Right lobe of liver (tissue), 6 donors: Measurements from ENCODE around the gene IL3. TPM values are rescaled to one million over a fixed set of nuclear protein-coding genes. Genes with fewer than 3 reads are reported as not detected.

Experiments used
- ATAC-seq, 4 donors: fragments of 200-7000 bp; cut with Tn5 transposase; one replicate each; pipeline ENCODE4 v1.9.1; 2020; ENCODE audit warnings: mild to moderate bottlenecking in 4 of 4, moderate library complexity in 4 of 4
- DNase-seq, 3 donors: peaks; one replicate each; pipeline ENCODE4 v3.0.0-alpha.2; 2020
- H3K27ac ChIP-seq, 3 donors: fragments of 200-600 bp; one replicate each; pipeline ENCODE4 v1.8.0; 2022
- H3K27me3 ChIP-seq, 2 donors: fragments of 200-600 bp; one replicate each; pipeline ENCODE4 v1.8.0; 2022
- H3K36me3 ChIP-seq, 4 donors: fragments of 200-600 bp; sonication (generic) in 1 of 4; one replicate each; pipeline versions ENCODE4 v1.5.1 to v1.8.0; 2017 to 2022; ENCODE audit warnings: control low read depth in 1 of 4
- H3K4me1 ChIP-seq, 4 donors: fragments of 200-600 bp; sonication (generic) in 1 of 4; one replicate each; pipeline versions ENCODE4 v1.5.1 to v1.8.0; 2017 to 2022; ENCODE audit warnings: control low read depth in 1 of 4
- H3K4me3 ChIP-seq, 3 donors: fragments of 200-600 bp; one replicate each; pipeline ENCODE4 v1.8.0; 2022
- H3K9me3 ChIP-seq, 4 donors: fragments of 200-600 bp; sonication (generic) in 1 of 4; one replicate each; pipeline versions ENCODE4 v1.5.1 to v1.8.0; 2017 to 2022; ENCODE audit warnings: control low read depth in 1 of 4
- POLR2A ChIP-seq: fragments of 450-650 bp; IDR thresholded peaks from one replicate; pipeline ENCODE4 v1.6.1; 2017; ENCODE audit warnings: antibody characterized with exemption, mild to moderate bottlenecking
- WGBS: methylation state at CpG from one replicate; pipeline ENCODE4 v1.1.6; 2018; ENCODE audit warnings: low coverage, low lambda C conversion rate; ENCODE audit not compliant: insufficient coverage; ENCODE audit errors: missing lambda C conversion rate; 5-methylcytosine and 5-hydroxymethylcytosine counted together
- intact Hi-C, 2 donors: fragments of 100-400 bp; cut with DNase I; formaldehyde crosslinking; loops; one replicate each; pipeline versions ENCODE4 v1.11.2 to v1.14.1; 2022
- total RNA-seq, 6 experiments: library from RNA; depleted of rRNA in 2 of 6; stranded (reverse); fragments of >200 nt in 2 of 6; fragmentation: NEBNext Ultra II Directional in 3 of 6; extraction: Animal tissue kit (Norgen Biotek cat#: 25700) in 3 of 6; gene quantifications; one replicate each; pipeline versions ENCODE4 v1.1.0 to v1.2.4, GENCODE V29; 2016 to 2023
- TF ChIP-seq, protein P1 (sequence below), 4 donors: fragments of 200-600 bp in 3 of 4; fragments of 450-650 bp in 1 of 4; IDR thresholded peaks; one replicate each; pipeline versions ENCODE4 v1.5.1 to v1.8.0; 2016 to 2022; ENCODE audit warnings: antibody characterized with exemption in 4 of 4, mild to moderate bottlenecking in 2 of 4
- donor health status: DM: no; HTN: yes; CAD: no.
- donor health status: DM: no; HTN: no; CAD: no.
- donor health status: DM: no; HTN: no; CAD: no.
- donor health status: DM: no; HTN: yes; CAD: no.
- donor health status: DM: no; HTN: yes; CAD: no.

IL3 gene
- total RNA-seq, 6 experiments from 2014 or later = not detected

DNA sequence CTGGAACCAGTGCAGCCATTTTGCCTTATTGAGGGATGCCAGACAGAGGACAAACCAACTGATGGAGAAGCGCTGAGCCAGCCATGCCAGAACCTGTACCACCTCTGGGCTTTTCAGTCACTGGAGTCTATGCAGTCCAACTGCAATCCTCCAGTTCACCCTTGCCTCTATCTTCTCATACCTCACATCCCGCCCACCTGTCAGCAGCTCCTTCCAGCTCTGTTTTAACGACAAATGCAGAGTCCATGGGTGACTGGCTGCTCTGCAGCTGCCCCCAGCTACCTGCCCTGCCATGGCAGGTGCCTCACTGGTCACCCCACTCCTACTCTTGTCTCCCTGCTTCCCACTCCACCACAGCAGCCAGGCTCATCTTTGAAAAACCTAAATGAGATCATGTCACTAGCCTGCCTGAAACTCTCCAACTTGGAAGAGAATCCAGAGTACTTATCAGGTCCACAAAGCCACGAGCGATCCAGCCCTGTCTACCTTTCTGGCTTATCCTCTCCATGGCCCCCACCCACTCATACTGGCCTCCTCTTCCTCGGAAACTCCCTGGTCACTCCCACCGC is 35.0 kb upstream of the IL3 start:
- intact Hi-C loops = no loop called here
- no peak for ATAC-seq
- Histone ChIP-seq H3K4me3 (no peak overlapping the region), H3K9me3 (no peaks in the 10 kb centered on the region), H3K27ac (no peak overlapping the region), H3K27me3 (no peaks in the 10 kb centered on the region), H3K4me1 (no peaks in the 10 kb centered on the region), H3K36me3 (no peaks in the 10 kb centered on the region)
- TF ChIP-seq, protein P1, sequence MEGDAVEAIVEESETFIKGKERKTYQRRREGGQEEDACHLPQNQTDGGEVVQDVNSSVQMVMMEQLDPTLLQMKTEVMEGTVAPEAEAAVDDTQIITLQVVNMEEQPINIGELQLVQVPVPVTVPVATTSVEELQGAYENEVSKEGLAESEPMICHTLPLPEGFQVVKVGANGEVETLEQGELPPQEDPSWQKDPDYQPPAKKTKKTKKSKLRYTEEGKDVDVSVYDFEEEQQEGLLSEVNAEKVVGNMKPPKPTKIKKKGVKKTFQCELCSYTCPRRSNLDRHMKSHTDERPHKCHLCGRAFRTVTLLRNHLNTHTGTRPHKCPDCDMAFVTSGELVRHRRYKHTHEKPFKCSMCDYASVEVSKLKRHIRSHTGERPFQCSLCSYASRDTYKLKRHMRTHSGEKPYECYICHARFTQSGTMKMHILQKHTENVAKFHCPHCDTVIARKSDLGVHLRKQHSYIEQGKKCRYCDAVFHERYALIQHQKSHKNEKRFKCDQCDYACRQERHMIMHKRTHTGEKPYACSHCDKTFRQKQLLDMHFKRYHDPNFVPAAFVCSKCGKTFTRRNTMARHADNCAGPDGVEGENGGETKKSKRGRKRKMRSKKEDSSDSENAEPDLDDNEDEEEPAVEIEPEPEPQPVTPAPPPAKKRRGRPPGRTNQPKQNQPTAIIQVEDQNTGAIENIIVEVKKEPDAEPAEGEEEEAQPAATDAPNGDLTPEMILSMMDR (IDR thresholded peaks at IDR 0.05) = no peak
- no peak for TF ChIP-seq POLR2A
- no peak for DNase-seq
- WGBS = 20% methylated on average over 1 of the region's 7 CpGs

DNA sequence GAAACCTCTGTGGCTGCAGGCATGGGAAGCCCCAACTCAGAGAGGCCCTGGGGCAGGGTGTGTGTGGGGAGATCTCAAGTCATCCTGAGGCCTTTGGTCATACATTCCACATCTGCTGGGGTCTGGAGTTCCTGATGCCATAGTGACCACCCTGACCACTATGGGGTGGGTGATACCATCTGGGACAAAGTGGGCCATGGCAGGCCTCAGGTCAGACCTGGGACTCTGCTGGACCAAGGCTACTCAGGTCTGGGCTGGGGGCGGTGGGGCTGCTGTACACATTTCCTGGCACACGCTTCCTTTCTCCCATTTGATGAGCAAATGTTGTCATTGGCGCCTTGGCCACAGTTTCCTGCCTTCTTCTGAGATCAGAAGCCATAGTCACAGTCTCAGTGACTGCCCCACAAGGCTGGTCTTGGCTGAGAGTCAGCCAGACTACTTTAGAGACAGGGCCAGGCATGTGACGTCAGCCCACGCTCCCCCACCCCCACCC is 33.9 kb upstream of the IL3 start:
- peak in 1 of 3 donors; percentile 19 for DNase-seq

DNA sequence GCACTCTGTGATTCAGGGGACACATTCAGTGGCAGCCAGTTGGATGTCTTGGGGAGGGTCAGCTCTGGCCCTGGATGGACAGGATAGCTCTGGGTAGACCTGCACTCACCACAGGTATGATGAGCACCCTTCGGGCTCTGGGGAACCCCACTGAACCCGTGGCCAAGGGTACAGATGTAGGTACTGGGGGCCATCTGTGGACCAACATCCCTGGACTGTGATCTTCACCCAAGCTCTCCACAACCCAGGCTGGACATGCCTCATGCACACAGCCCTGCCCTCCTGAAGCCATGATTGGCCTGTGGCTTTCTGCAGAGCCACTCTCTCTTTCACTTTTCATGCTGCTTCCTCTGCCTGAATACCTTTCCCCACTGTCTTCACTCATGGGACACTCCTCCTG is 33.4 kb upstream of the IL3 start:
- ATAC-seq = peak in 1 of 4 donors; percentile 23

More for the DNA sequence above, 33.9 kb upstream of the IL3 start:
- H3K36me3 ChIP-seq = no peaks in the 10 kb centered on the region
- peak in 1 of 4 donors; percentile 13 for ATAC-seq
- H3K9me3 ChIP-seq = no peaks in the 10 kb centered on the region
- TF ChIP-seq POLR2A = no peak
- TF ChIP-seq, protein P1 (IDR thresholded peaks at IDR 0.05) = no peak
- no peak overlapping the region for H3K27ac ChIP-seq
- H3K4me3 ChIP-seq = no peak overlapping the region
- no peaks in the 10 kb centered on the region for H3K27me3 ChIP-seq
- intact Hi-C loops = no loop called here
- no peaks in the 10 kb centered on the region for H3K4me1 ChIP-seq
- WGBS = 60% methylated on average over 1 of the region's 5 CpGs

DNA sequence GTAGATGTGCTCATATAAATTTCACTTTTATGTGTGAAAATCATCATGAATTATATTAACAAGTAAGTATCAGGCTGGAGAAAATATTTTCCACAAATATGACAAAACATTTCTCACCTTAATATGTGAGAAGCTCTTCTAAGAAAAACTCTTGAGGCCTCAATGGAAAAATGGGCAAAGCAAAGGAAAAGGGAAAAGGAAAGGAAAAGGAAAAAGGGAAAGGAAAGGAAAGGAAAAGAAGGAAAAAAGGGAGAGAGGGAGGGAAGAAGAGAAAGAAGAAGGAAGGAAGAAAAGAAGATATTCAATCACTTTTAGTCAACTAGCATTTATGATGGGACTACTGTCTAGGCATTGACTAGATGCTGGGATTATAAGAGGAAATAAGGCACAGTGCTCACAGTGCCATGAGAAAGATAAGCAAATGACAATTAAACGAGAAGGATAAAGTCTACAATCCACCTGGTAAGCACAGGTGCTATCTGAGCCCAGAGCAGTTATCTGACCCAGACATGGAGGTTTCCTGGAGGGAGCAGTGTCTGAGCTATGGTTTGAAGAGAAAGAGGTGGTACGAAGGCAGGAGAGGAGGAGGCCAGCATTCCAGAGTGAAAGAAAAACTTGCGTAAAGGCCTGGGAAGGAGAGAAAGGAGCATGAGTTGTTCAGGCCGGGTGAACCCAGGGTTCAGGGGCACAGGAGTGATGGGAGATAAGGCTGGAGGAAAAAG is 30.7 kb upstream of the IL3 start:
- no peaks in the 10 kb centered on the region for H3K4me1 ChIP-seq
- ATAC-seq = no peak
- no peak overlapping the region for H3K4me3 ChIP-seq
- H3K27ac ChIP-seq = no peak overlapping the region
- peak in 1 of 3 donors; percentile 14 for DNase-seq
- intact Hi-C loops = no loop called here
- H3K9me3 ChIP-seq = peaks cover 0 to 8% (median under 1%) of the 10 kb centered on the region in 4 donors
- H3K27me3 ChIP-seq = no peaks in the 10 kb centered on the region
- H3K36me3 ChIP-seq = no peaks in the 10 kb centered on the region
- TF ChIP-seq POLR2A = no peak
- TF ChIP-seq, protein P1 (IDR thresholded peaks at IDR 0.05) = no peak
- WGBS = 72% methylated on average over 4 of the region's 4 CpGs

More for the DNA sequence above, 33.4 kb upstream of the IL3 start:
- Histone ChIP-seq H3K36me3 (no peaks in the 10 kb centered on the region), H3K4me3 (no peak overlapping the region), H3K9me3 (no peaks in the 10 kb centered on the region), H3K27ac (no peak overlapping the region), H3K4me1 (no peaks in the 10 kb centered on the region), H3K27me3 (no peaks in the 10 kb centered on the region)
- intact Hi-C loops = no loop called here
- no CpG with 5 or more reads among the region's 2 CpGs for WGBS
- no peak for TF ChIP-seq POLR2A
- TF ChIP-seq, protein P1 (IDR thresholded peaks at IDR 0.05) = no peak
- DNase-seq = peak in 1 of 3 donors; percentile 29
